Activated naive CD4-positive, alpha-beta T cell treated with anti-CD3 and anti-CD28 coated beads, Interleukin-2, amount 10 ng/mL, durations not matched to agents 7 days and 5 days (primary cell): ENCODE measurements around the gene DCP2.
"Not testable (repeated sequence)": the region's sequence is repeated elsewhere in the genome, so short reads cannot be mapped to it uniquely, and the experiment has no call there.

ENCODE experiments used
- CTCF ChIA-PET: fragments of 350-600 bp; sonication (Branson Sonifier 250); formaldehyde crosslinking; loops from one replicate; lab custom pipeline; 2021; ENCODE audit warnings: antibody characterized with exemption; lab: Charles Lee
- DNase-seq: peaks from one replicate; pipeline ENCODE4 v3.0.0-alpha.2; 2020
- H3K27ac Mint-ChIP-seq: one replicate; pipeline ENCODE4 v1.8.0; 2021; ENCODE audit warnings: mild to moderate bottlenecking, moderate library complexity, mixed read lengths
- H3K27me3 Mint-ChIP-seq: one replicate; pipeline ENCODE4 v1.8.0; 2021; ENCODE audit warnings: mild to moderate bottlenecking, mixed read lengths
- H3K36me3 Mint-ChIP-seq: one replicate; pipeline ENCODE4 v1.8.0; 2021; ENCODE audit warnings: mixed read lengths
- H3K4me1 Mint-ChIP-seq: one replicate; pipeline ENCODE4 v1.8.0; 2021; ENCODE audit warnings: mixed read lengths
- H3K4me3 Mint-ChIP-seq: one replicate; pipeline ENCODE4 v1.8.0; 2021; ENCODE audit warnings: mild to moderate bottlenecking, moderate library complexity, mixed read lengths
- H3K9me3 Mint-ChIP-seq: one replicate; pipeline ENCODE4 v1.8.0; 2021; ENCODE audit warnings: mixed read lengths

Gene DCP2

GRCh38 chr5:112957036-112957808, 19.4 kb upstream of the DCP2 start:
- Mint-ChIP-seq H3K4me3 (no peak overlapping the region), H3K9me3 (peaks cover 2% of the 10 kb centered on the region), H3K4me1 (peaks cover 21% of the 10 kb centered on the region), H3K36me3 (no peaks in the 10 kb centered on the region), H3K27ac (no peak overlapping the region), H3K27me3 (peaks cover 10% of the 10 kb centered on the region)
- no peak for DNase-seq
- CTCF ChIA-PET = interaction anchor here (0.7 to 1.1 kb wide), 2 partner anchors 39 to 268 kb away, joined by 3 read pairs; no protein-coding TSS in a partner anchor

GRCh38 chr5:112958093-112959088, 18.2 kb upstream of the DCP2 start:
- CTCF ChIA-PET = no interaction called here
- DNase-seq = no peak
- peaks cover 5% of the 10 kb centered on the region for H3K27me3 Mint-ChIP-seq
- no peak overlapping the region for H3K27ac Mint-ChIP-seq
- peaks cover 27% of the 10 kb centered on the region for H3K4me1 Mint-ChIP-seq
- no peak overlapping the region for H3K4me3 Mint-ChIP-seq
- peaks cover 1% of the 10 kb centered on the region for H3K9me3 Mint-ChIP-seq
- H3K36me3 Mint-ChIP-seq = no peaks in the 10 kb centered on the region

DNA sequence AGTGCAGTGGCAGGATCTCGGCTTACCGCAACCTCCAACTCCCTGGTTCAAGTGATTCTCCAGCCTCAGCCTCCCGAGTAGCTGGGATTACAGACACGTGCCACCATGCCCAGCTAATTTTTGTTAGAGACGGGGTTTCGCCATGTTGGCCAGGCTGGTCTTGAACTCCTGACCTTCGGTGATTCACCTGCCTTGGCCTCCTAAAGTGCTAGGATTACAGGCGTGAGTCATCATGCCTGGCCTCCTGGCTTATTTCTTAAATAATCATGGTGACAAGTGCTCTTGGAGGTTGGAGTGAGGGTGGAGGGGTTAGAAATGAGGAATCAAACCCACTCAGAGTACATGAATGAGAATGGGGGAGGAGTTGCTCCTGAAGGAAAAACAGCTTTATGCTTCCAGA, 16.7 kb upstream of the DCP2 start:
- H3K27me3 Mint-ChIP-seq, H3K4me3 Mint-ChIP-seq, CTCF ChIA-PET: not testable (repeated sequence)

GRCh38 chr5:112960315-112960714, 16.3 kb upstream of the DCP2 start:
- CTCF ChIA-PET = interaction anchor here (1.0 to 1.5 kb wide), 3 partner anchors 10 to 666 kb away, joined by 3 to 4 read pairs (median 3); no protein-coding TSS in a partner anchor
- no peak overlapping the region for H3K4me3 Mint-ChIP-seq
- H3K9me3 Mint-ChIP-seq = no peaks in the 10 kb centered on the region
- H3K27ac Mint-ChIP-seq = no peak overlapping the region
- H3K4me1 Mint-ChIP-seq = peaks cover 35% of the 10 kb centered on the region
- H3K36me3 Mint-ChIP-seq = no peaks in the 10 kb centered on the region
- no peaks in the 10 kb centered on the region for H3K27me3 Mint-ChIP-seq
- DNase-seq = no peak

More for the DNA sequence above, 16.7 kb upstream of the DCP2 start:
- H3K27ac Mint-ChIP-seq, DNase-seq, H3K36me3 Mint-ChIP-seq, H3K9me3 Mint-ChIP-seq: not testable (repeated sequence)
- H3K4me1 Mint-ChIP-seq = peaks cover 35% of the 10 kb centered on the region

DNA sequence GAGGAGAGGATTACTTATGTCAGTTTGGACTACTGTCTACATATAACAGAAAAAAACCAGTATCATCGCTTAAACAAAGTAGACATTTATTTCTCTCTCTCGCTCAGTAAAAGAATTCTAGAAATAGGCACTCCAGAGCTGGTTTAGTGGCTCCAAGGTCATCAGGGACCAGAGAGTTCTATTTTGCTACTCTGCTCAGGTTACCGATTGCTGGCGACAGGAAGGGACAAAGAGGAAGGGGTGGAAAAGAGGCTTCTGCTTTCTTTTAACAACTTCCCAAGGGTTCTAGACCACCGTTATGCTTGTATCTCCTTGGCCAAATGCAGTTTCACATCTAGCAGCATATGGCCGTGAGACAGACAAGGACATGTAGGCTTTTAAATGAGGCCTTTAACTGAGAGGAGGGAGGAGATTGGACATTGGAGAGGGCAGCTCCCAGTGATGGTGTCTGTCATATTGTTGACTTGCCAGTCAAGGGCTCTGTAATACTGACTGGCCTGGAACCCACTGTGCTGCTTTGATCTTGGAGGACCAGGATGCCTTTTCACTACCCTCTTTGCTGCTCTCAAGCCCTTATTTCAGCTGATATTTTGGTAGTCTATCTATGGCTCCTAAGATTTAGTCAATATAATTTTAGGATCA, 15.6 kb upstream of the DCP2 start:
- Mint-ChIP-seq H3K27me3 (no peaks in the 10 kb centered on the region), H3K27ac (no peak overlapping the region), H3K4me1 (peaks cover 35% of the 10 kb centered on the region), H3K36me3 (no peaks in the 10 kb centered on the region), H3K9me3 (no peaks in the 10 kb centered on the region), H3K4me3 (no peak overlapping the region)
- CTCF ChIA-PET = interaction anchor here (0.7 to 3.9 kb wide), 6 partner anchors 9 to 665 kb away, joined by 3 to 15 read pairs (median 4); partner anchors contain the start of genes DCP2 and REEP5
- no peak for DNase-seq

- Mint-ChIP-seq H3K4me1 (peaks cover 34% of the 10 kb centered on the region), H3K27ac (peak overlapping the region; percentile 42)
- CTCF ChIA-PET = interaction anchor here (0.6 to 3.9 kb wide), 9 partner anchors 8 to 413 kb away, joined by 3 to 15 read pairs (median 4); partner anchors contain the start of gene REEP5
- not testable (repeated sequence) for H3K27me3 Mint-ChIP-seq, H3K36me3 Mint-ChIP-seq, H3K9me3 Mint-ChIP-seq, H3K4me3 Mint-ChIP-seq, DNase-seq
Measured at GRCh38 chr5:112963374-112963733, 13.2 kb upstream of the DCP2 start.

DNA sequence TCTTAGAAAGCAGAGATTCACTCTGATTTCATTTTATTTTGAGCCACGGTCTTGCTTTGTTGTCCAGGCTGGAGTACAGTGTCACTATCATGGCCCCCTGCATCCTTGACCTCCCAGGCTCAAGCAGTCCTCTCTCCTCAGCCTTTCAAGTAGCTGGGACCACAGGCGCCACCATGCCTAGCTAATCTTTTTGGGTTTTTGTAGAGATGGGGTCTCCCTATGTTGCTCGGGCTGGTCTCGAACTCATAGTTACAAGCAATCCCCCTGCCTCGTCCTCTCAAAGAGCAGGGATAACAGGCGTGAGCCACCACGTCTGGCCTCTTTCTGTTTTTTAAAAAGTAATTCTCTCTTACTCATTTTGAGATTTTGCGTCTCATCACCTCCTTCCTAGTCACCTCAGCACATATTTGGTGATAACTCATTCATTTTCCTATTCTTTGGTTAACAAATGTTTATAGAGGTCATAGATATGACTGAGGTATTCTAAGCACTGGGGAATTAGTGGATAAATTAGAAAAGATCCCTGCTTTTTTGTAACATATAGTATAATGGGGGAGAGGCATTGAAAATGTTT, 10.8 kb upstream of the DCP2 start:
- no peaks in the 10 kb centered on the region for H3K36me3 Mint-ChIP-seq
- no peaks in the 10 kb centered on the region for H3K9me3 Mint-ChIP-seq
- DNase-seq = no peak
- H3K27ac Mint-ChIP-seq = no peak overlapping the region
- CTCF ChIA-PET = interaction anchor here (1.0 to 1.6 kb wide), 4 partner anchors 10 to 274 kb away, joined by 3 to 5 read pairs (median 3); partner anchors contain the start of gene DCP2
- no peaks in the 10 kb centered on the region for H3K27me3 Mint-ChIP-seq
- peaks cover 17% of the 10 kb centered on the region for H3K4me1 Mint-ChIP-seq
- H3K4me3 Mint-ChIP-seq = no peak overlapping the region

- Mint-ChIP-seq H3K4me1 (peaks cover 16% of the 10 kb centered on the region), H3K36me3 (no peaks in the 10 kb centered on the region), H3K27me3 (no peaks in the 10 kb centered on the region), H3K9me3 (no peaks in the 10 kb centered on the region), H3K4me3 (no peak overlapping the region), H3K27ac (no peak overlapping the region)
- no peak for DNase-seq
- CTCF ChIA-PET = interaction anchor here (1.2 to 1.7 kb wide), 2 partner anchors 8 to 29 kb away, joined by 4 to 5 read pairs; partner anchors contain the start of gene DCP2
Measured at GRCh38 chr5:112967520-112968083, 9.0 kb upstream of the DCP2 start.

- no peaks in the 10 kb centered on the region for H3K27me3 Mint-ChIP-seq
- DNase-seq = no peak
- CTCF ChIA-PET = interaction anchor here (1.2 to 1.7 kb wide), 2 partner anchors 7 to 28 kb away, joined by 4 to 5 read pairs; partner anchors contain the start of gene DCP2
- H3K27ac Mint-ChIP-seq = no peak overlapping the region
- H3K36me3 Mint-ChIP-seq = no peaks in the 10 kb centered on the region
- no peak overlapping the region for H3K4me3 Mint-ChIP-seq
- peaks cover 9% of the 10 kb centered on the region for H3K4me1 Mint-ChIP-seq
- H3K9me3 Mint-ChIP-seq = no peaks in the 10 kb centered on the region
Measured at GRCh38 chr5:112968411-112969106, 8.0 kb upstream of the DCP2 start.

GRCh38 chr5:112971276-112971675, 5.3 kb upstream of the DCP2 start:
- Mint-ChIP-seq H3K4me1 (peaks cover 16% of the 10 kb centered on the region), H3K4me3 (no peak overlapping the region), H3K27me3 (no peaks in the 10 kb centered on the region), H3K9me3 (no peaks in the 10 kb centered on the region), H3K27ac (no peak overlapping the region), H3K36me3 (no peaks in the 10 kb centered on the region)
- no peak for DNase-seq
- CTCF ChIA-PET = interaction anchor here (0.5 to 0.6 kb wide), 2 partner anchors 8 to 15 kb away, joined by 3 to 4 read pairs; no protein-coding TSS in a partner anchor

DNA sequence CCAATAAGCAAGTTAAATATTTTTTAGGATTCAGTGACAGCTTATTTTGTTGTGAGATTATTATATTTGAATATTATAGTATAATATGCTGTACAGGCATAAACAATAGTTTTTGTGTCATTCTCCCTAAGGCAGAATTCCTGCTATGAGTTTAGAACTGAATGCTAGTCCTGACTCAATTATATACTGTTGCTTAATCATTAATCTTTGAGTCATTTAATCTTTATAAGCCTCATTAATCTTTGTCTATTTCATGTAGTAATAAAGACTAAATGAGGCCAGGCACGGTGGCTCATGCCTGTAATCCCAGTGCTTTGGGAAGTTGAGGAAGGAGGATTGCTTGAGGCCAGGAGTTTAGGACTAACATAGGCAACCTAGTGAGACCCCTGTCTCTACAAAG, 3.6 kb upstream of the DCP2 start:
- CTCF ChIA-PET = interaction anchor here (1.0 to 4.1 kb wide), 2 partner anchors 51 to 78 kb away, joined by 3 to 22 read pairs; partner anchors contain the start of gene REEP5
- DNase-seq = no peak
- peaks cover 4% of the 10 kb centered on the region for H3K27me3 Mint-ChIP-seq
- no peaks in the 10 kb centered on the region for H3K9me3 Mint-ChIP-seq
- H3K36me3 Mint-ChIP-seq = peaks cover 3% of the 10 kb centered on the region
- no peak overlapping the region for H3K27ac Mint-ChIP-seq
- H3K4me3 Mint-ChIP-seq = no peak overlapping the region
- H3K4me1 Mint-ChIP-seq = peaks cover 20% of the 10 kb centered on the region

DNA sequence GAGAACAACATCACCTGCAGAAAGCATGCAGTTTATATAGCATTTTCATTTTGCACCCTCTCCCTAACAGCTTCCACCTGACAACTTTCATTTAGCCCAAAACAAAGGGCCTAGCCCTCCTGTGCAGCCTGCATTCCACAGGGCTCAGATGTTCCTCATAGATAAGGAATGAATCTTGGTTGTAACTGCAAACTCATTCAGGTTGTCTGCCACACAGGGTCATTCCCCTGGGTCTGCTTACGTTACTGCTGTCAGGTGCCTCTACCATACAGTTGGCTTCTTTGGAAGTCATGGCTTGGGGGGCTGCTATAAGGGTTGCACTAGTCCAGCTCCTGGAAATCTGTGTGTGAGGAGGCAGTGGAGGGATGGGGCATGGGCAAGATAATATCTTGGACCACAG, 2.7 kb upstream of the DCP2 start:
- Mint-ChIP-seq H3K27ac (no peak overlapping the region), H3K4me3 (no peak overlapping the region), H3K27me3 (peaks cover 4% of the 10 kb centered on the region), H3K36me3 (peaks cover 7% of the 10 kb centered on the region), H3K9me3 (no peaks in the 10 kb centered on the region), H3K4me1 (peaks cover 29% of the 10 kb centered on the region)
- CTCF ChIA-PET = interaction anchor here (0.6 to 4.1 kb wide), 4 partner anchors 21 to 79 kb away, joined by 3 to 22 read pairs (median 3); partner anchors contain the start of gene REEP5
- DNase-seq = no peak
